Spleen (tissue), 11 donors: ENCODE data around the gene MMP25. TPM values are rescaled to one million over a fixed set of nuclear protein-coding genes. Genes with fewer than 3 reads are reported as not detected.

ENCODE experiments used
- DNase-seq: peaks from one replicate; pipeline ENCODE4 v3.0.0-alpha.2; 2020
- H3K27ac ChIP-seq, 8 donors: fragments of 200-600 bp; sonication (generic) in 7 of 8; 1 replicate in 4 of 8; 2 replicates in 4 of 8; pipeline versions ENCODE4 v1.5.0 to v1.8.0; 2016 to 2021; ENCODE audit warnings: inconsistent platforms in 4 of 8, mild to moderate bottlenecking in 4 of 8, moderate library complexity in 1 of 8
- H3K27me3 ChIP-seq, 7 donors: fragments of 200-600 bp; sonication (generic) in 6 of 7; replicated peaks in 1 of 7; 1 replicate in 4 of 7; 2 replicates in 3 of 7; pipeline versions ENCODE4 v1.5.0 to v1.8.0; 2016 to 2021; ENCODE audit warnings: inconsistent platforms in 3 of 7, mild to moderate bottlenecking in 1 of 7
- H3K36me3 ChIP-seq, 6 donors: fragments of 200-600 bp; sonication (generic) in 5 of 6; 1 replicate in 4 of 6; 2 replicates in 2 of 6; pipeline versions ENCODE4 v1.5.0 to v1.8.0; 2016 to 2021; ENCODE audit warnings: inconsistent platforms in 2 of 6
- H3K4me1 ChIP-seq, 6 donors: fragments of 200-600 bp; sonication (generic) in 5 of 6; 1 replicate in 3 of 6; 2 replicates in 3 of 6; pipeline versions ENCODE4 v1.5.0 to v1.8.0; 2016 to 2021; ENCODE audit warnings: inconsistent platforms in 3 of 6
- H3K4me3 ChIP-seq, 8 donors: fragments of 200-600 bp; sonication (generic) in 7 of 8; 1 replicate in 4 of 8; 2 replicates in 4 of 8; pipeline versions ENCODE4 v1.5.0 to v1.8.0; 2016 to 2021; ENCODE audit warnings: inconsistent platforms in 4 of 8, mild to moderate bottlenecking in 4 of 8, moderate library complexity in 2 of 8
- H3K9me3 ChIP-seq, 8 donors: fragments of 200-600 bp; sonication (generic) in 7 of 8; 1 replicate in 4 of 8; 2 replicates in 4 of 8; pipeline versions ENCODE4 v1.5.0 to v1.8.0; 2016 to 2021; ENCODE audit warnings: inconsistent platforms in 4 of 8
- CTCF ChIP-seq, 11 experiments: fragments of 200-600 bp in 7 of 11; fragments of 450-650 bp in 4 of 11; sonication (generic) in 4 of 11; IDR thresholded peaks in 8 of 11; conservative IDR thresholded peaks in 3 of 11; 1 replicate in 7 of 11; 2 replicates in 4 of 11; pipeline versions ENCODE4 v1.4.0 to v1.8.0; 2016 to 2021; ENCODE audit warnings: antibody characterized with exemption in 11 of 11, inconsistent platforms in 4 of 11, mild to moderate bottlenecking in 1 of 11
- POLR2A ChIP-seq, 3 donors: fragments of 450-650 bp; IDR thresholded peaks; one replicate each; pipeline ENCODE4 v1.5.1; 2017; ENCODE audit warnings: antibody characterized with exemption in 3 of 3, mild to moderate bottlenecking in 1 of 3
- POLR2AphosphoS5 ChIP-seq, 3 donors: sonication (generic); formaldehyde crosslinking; IDR thresholded peaks; one replicate each; pipeline ENCODE4 v1.5.1; 2017; ENCODE audit warnings: antibody characterized with exemption in 3 of 3
- WGBS, 5 donors: extraction: QIAGEN DNeasy Blood & Tissue Kit in 3 of 5; methylation state at CpG; one replicate each; pipeline versions ENCODE4 v1.1.5 to v1.1.7; 2013 to 2018; 5-methylcytosine and 5-hydroxymethylcytosine counted together
- intact Hi-C: fragments of 100-400 bp; cut with DNase I; formaldehyde crosslinking; loops from one replicate; pipeline ENCODE4 v1.15.0; 2023; ENCODE audit warnings: low total_unique reads
- polyA plus RNA-seq, 3 donors: library from polyadenylated mRNA; stranded (reverse); fragments of 200-250 nt; gene quantifications; one replicate each; pipeline ENCODE4 v1.2.1, GENCODE V29; 2013
- total RNA-seq, 7 donors: library from RNA; depleted of rRNA in 3 of 7; stranded (reverse); fragments of >200 nt in 3 of 7; fragmentation: NEBNext Ultra II Directional in 4 of 7; extraction: Animal tissue kit (Norgen Biotek cat#: 25700) in 4 of 7; gene quantifications; one replicate each; pipeline versions ENCODE4 v1.1.0 to v1.2.1, GENCODE V29; 2016 to 2021
- donor health status: healthy with polysubstance abuse.
- donor health status: DM: no; HTN: no; CAD: no; lungs with moderate emphysema.
- donor health status: DM: no; HTN: no; CAD: no.
- donor health status: Bipolar disorder and iron deficiency.
- donor health status: healthy.
- donor health status: DM: no; HTN: no; CAD: no.
- donor health status: DM: yes; HTN: yes; CAD: no.

MMP25 gene
- total and polyA plus RNA-seq, 10 donors = 2.7 to 282 (median 65.6) TPM

GRCh38 chr16:3029491-3030221 lies 16.7 kb upstream of the MMP25 start:
- H3K4me1 ChIP-seq = peaks cover 5 to 72% (median 33%) of the 10 kb centered on the region in 6 donors
- TF ChIP-seq POLR2AphosphoS5 (IDR thresholded peaks at IDR 0.05) (peak in 1 of 3 donors; percentile 54), POLR2A (IDR thresholded peaks at IDR 0.05) (no peak)
- no peak overlapping the region for H3K27ac ChIP-seq
- no peaks in the 10 kb centered on the region for H3K9me3 ChIP-seq
- DNase-seq = peak; percentile 86
- peak overlapping the region in 4 of 8 donors; percentile 13 to 61 (median 17) for H3K4me3 ChIP-seq
- intact Hi-C loops = no loop called here
- WGBS, 5 donors = 7 to 35% (median 10%) methylated on average over 12 to 59 of the region's 59 CpGs
- H3K27me3 ChIP-seq = peaks cover 0 to 67% (median 50%) of the 10 kb centered on the region in 7 donors
- H3K36me3 ChIP-seq = peaks cover 0 to 27% (median 18%) of the 10 kb centered on the region in 6 donors

GRCh38 chr16:3030222-3031212 lies 15.8 kb upstream of the MMP25 start:
- Histone ChIP-seq H3K36me3 (peaks cover 0 to 24% (median 18%) of the 10 kb centered on the region in 6 donors), H3K4me1 (peaks cover 4 to 72% (median 28%) of the 10 kb centered on the region in 6 donors), H3K27ac (no peak overlapping the region), H3K27me3 (peaks cover 0 to 75% (median 59%) of the 10 kb centered on the region in 7 donors), H3K4me3 (no peak overlapping the region), H3K9me3 (no peaks in the 10 kb centered on the region)
- intact Hi-C loops = no loop called here
- DNase-seq = peak; percentile 76
- WGBS, 5 donors = 74 to 81% (median 79%) methylated on average over 28 to 33 of the region's 33 CpGs
- TF ChIP-seq CTCF (IDR thresholded peaks at IDR 0.05 in 8 of 11, conservative IDR thresholded peaks at IDR 0.05 in 3 of 11) = no peak
- no peak for TF ChIP-seq POLR2A (IDR thresholded peaks at IDR 0.05)
- no peak for TF ChIP-seq POLR2AphosphoS5 (IDR thresholded peaks at IDR 0.05)

- Histone ChIP-seq H3K36me3 (peaks cover 0 to 3% (median 0%) of the 10 kb centered on the region in 6 donors), H3K27ac (no peak overlapping the region), H3K4me1 (peaks cover 10 to 83% (median 42%) of the 10 kb centered on the region in 6 donors), H3K4me3 (no peak overlapping the region), H3K27me3 (peaks cover 7 to 96% (median 80%) of the 10 kb centered on the region in 7 donors), H3K9me3 (no peaks in the 10 kb centered on the region)
- intact Hi-C loops = no loop called here
- TF ChIP-seq POLR2A (IDR thresholded peaks at IDR 0.05) = no peak
- TF ChIP-seq POLR2AphosphoS5 (IDR thresholded peaks at IDR 0.05) = no peak
- no peak for TF ChIP-seq CTCF (IDR thresholded peaks at IDR 0.05 in 8 of 11, conservative IDR thresholded peaks at IDR 0.05 in 3 of 11)
- no peak for DNase-seq
- WGBS, 5 donors = 22 to 40% (median 29%) methylated on average over 7 of the region's 7 CpGs
These were observed 13.7 kb upstream of the MMP25 start for GRCh38 chr16:3032624-3033023.

GRCh38 chr16:3035289-3035971 lies 10.9 kb upstream of the MMP25 start:
- Histone ChIP-seq H3K36me3 (no peaks in the 10 kb centered on the region), H3K9me3 (no peaks in the 10 kb centered on the region), H3K4me1 (peaks cover 0 to 65% (median 20%) of the 10 kb centered on the region in 6 donors), H3K4me3 (no peak overlapping the region), H3K27me3 (peaks cover 7 to 100% (median 83%) of the 10 kb centered on the region in 7 donors), H3K27ac (no peak overlapping the region)
- DNase-seq = no peak
- WGBS, 5 donors = 12 to 39% (median 28%) methylated on average over 5 to 19 of the region's 19 CpGs
- intact Hi-C loops = no loop called here
- TF ChIP-seq POLR2AphosphoS5 (IDR thresholded peaks at IDR 0.05) (no peak), CTCF (IDR thresholded peaks at IDR 0.05 in 8 of 11, conservative IDR thresholded peaks at IDR 0.05 in 3 of 11) (no peak), POLR2A (IDR thresholded peaks at IDR 0.05) (no peak)
